GM18511 (cell line): ENCODE data around the gene SHTN1.

Experiments used
- ATAC-seq: cut with Tn5 transposase; IDR thresholded peaks from one replicate; pipeline ENCODE4 v1.9.1; 2021; ENCODE audit warnings: mild to moderate bottlenecking, moderate library complexity; ENCODE audit not compliant: unreplicated experiment

Gene SHTN1

GRCh38 chr10:116878123-116878522, 126.9 kb downstream of the SHTN1 start:
- ATAC-seq, result no peak

GRCh38 chr10:116877391-116877790, 127.6 kb downstream of the SHTN1 start:
- no peak for ATAC-seq

GRCh38 chr10:116875897-116876296, 129.1 kb downstream of the SHTN1 start:
- no peak for ATAC-seq

- ATAC-seq, result no peak
These were observed 131.9 kb downstream of the SHTN1 start for GRCh38 chr10:116873134-116873533.

GRCh38 chr10:116870949-116871348, 134.0 kb downstream of the SHTN1 start:
- no peak for ATAC-seq

- no peak for ATAC-seq
These were observed 136.3 kb downstream of the SHTN1 start for GRCh38 chr10:116868722-116869121.

- no peak for ATAC-seq
These were observed 136.8 kb downstream of the SHTN1 start for GRCh38 chr10:116868198-116868676.

- ATAC-seq, result no peak
These were observed 137.9 kb downstream of the SHTN1 start for GRCh38 chr10:116866987-116867595.

GRCh38 chr10:116866066-116866465, 138.9 kb downstream of the SHTN1 start:
- ATAC-seq, result no peak

GRCh38 chr10:116864436-116864835, 140.6 kb downstream of the SHTN1 start:
- ATAC-seq, result no peak

- no peak for ATAC-seq
These were observed 143.2 kb downstream of the SHTN1 start for GRCh38 chr10:116861796-116862195.

GRCh38 chr10:116857156-116857555, 147.8 kb downstream of the SHTN1 start:
- ATAC-seq, result no peak

- no peak for ATAC-seq
These were observed 151.3 kb downstream of the SHTN1 start for GRCh38 chr10:116853701-116854100.

- no peak for ATAC-seq
These were observed 151.7 kb downstream of the SHTN1 start for GRCh38 chr10:116853287-116853686.

- ATAC-seq, result no peak
These were observed 152.7 kb downstream of the SHTN1 start for GRCh38 chr10:116852246-116852645.

GRCh38 chr10:116850058-116850611, 154.9 kb downstream of the SHTN1 start:
- ATAC-seq, result no peak

GRCh38 chr10:116849248-116850057, 155.5 kb downstream of the SHTN1 start, which contains the start of gene ENO4:
ENO4 (plus strand) TSS chr10:116849499; CDS start chr10:116849567, 68 bp downstream.
- peak; percentile 45 for ATAC-seq

- no peak for ATAC-seq
These were observed 156.1 kb downstream of the SHTN1 start for GRCh38 chr10:116848944-116849247.

- peak; percentile 84 for ATAC-seq
These were observed 156.7 kb downstream of the SHTN1 start for GRCh38 chr10:116848032-116848943.

GRCh38 chr10:116845823-116846222, 159.2 kb downstream of the SHTN1 start:
- no peak for ATAC-seq
